Neural progenitor cell (in vitro differentiated cells): ENCODE measurements around the gene FBLN7.

Source experiments
- EZH2 ChIP-seq: fragments of 200-600 bp; sonication (generic); IDR thresholded peaks from 2 replicates; pipeline ENCODE4 v1.6.1; 2017; ENCODE audit warnings: antibody characterized with exemption, mild to moderate bottlenecking, moderate library complexity
- EZH2phosphoT487 ChIP-seq: fragments of 200-600 bp; sonication (generic); IDR thresholded peaks from 2 replicates; pipeline ENCODE4 v1.6.1; 2017; ENCODE audit warnings: antibody characterized with exemption
- TF ChIP-seq, protein P1 (sequence below): fragments of 200-600 bp; sonication (generic); IDR thresholded peaks from 2 replicates; pipeline ENCODE4 v1.5.1; 2017; ENCODE audit warnings: antibody characterized with exemption, mild to moderate bottlenecking

DNA sequence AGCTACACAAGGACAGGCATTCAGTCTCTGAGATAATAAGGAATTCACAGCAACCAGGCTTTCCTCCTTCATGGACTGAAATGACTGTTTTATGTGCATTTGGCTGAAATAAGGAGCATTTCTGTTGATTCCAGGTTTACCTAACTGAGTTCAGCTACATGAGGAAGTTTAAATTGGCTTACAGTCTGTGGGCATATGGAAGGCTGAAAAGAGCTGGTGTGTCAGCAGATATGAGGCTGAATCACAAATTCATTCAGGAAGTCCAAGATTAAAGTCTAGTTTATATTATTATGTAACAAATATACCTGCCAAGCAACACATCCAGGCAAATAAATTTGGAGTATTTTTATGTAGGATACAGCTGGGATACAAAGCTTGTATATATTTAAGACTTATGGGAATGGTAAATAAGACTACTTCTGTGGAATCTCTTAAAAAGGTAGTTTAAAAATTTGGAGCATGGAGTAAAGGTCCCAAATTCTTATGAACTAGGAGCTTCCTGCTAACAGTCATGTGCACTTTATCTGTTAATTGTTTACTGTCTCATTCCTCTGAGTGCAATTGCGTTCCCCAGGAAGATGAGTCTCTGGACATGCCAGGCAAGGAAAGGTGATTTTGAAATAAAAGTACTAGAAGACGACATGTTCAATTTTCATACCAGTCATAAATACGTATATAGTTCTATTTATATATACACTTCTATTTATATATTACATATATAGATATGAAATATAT lies 63.7 kb downstream of the FBLN7 start:
- no peak for TF ChIP-seq EZH2
- TF ChIP-seq, protein P1, sequence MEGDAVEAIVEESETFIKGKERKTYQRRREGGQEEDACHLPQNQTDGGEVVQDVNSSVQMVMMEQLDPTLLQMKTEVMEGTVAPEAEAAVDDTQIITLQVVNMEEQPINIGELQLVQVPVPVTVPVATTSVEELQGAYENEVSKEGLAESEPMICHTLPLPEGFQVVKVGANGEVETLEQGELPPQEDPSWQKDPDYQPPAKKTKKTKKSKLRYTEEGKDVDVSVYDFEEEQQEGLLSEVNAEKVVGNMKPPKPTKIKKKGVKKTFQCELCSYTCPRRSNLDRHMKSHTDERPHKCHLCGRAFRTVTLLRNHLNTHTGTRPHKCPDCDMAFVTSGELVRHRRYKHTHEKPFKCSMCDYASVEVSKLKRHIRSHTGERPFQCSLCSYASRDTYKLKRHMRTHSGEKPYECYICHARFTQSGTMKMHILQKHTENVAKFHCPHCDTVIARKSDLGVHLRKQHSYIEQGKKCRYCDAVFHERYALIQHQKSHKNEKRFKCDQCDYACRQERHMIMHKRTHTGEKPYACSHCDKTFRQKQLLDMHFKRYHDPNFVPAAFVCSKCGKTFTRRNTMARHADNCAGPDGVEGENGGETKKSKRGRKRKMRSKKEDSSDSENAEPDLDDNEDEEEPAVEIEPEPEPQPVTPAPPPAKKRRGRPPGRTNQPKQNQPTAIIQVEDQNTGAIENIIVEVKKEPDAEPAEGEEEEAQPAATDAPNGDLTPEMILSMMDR, result no peak
- no peak for TF ChIP-seq EZH2phosphoT487
